GM12891 (cell line): Measurements from ENCODE around the gene PTPRF.

Source experiments
- DNase-seq: peaks from one replicate; pipeline ENCODE4 v3.0.0; 2011; ENCODE audit warnings: low spot score; ENCODE audit not compliant: insufficient read length
- FAIRE-seq: peaks from 2 replicates; lab custom pipeline; 2011; peaks lifted over from hg19 to GRCh38; lab: Jason Lieb, UNC
- PAX5 ChIP-seq: IDR thresholded peaks from 2 replicates; pipeline ENCODE4 v1.6.1; 2011; ENCODE audit warnings: low read length, moderate library complexity, mild to moderate bottlenecking; ENCODE audit not compliant: insufficient read depth, severe bottlenecking
- POLR2A ChIP-seq: IDR thresholded peaks from 2 replicates; pipeline ENCODE4 v1.6.1; 2011; ENCODE audit warnings: low read depth, low read length, control low read depth
- POLR2AphosphoS5 ChIP-seq: IDR thresholded peaks from 2 replicates; pipeline ENCODE4 v1.6.1; 2011; ENCODE audit warnings: low read depth, low read length, control low read depth
- POU2F2 ChIP-seq: IDR thresholded peaks from 2 replicates; pipeline ENCODE4 v1.6.1; 2011; ENCODE audit warnings: low read depth, mild to moderate bottlenecking, control low read depth, low read length, moderate library complexity
- SPI1 ChIP-seq: IDR thresholded peaks from 2 replicates; pipeline ENCODE4 v1.6.1; 2011; ENCODE audit warnings: low read depth, low read length, control low read depth
- TAF1 ChIP-seq: IDR thresholded peaks from 2 replicates; pipeline ENCODE4 v1.6.1; 2011; ENCODE audit warnings: low read depth, low read length, control low read depth

Gene PTPRF

DNA sequence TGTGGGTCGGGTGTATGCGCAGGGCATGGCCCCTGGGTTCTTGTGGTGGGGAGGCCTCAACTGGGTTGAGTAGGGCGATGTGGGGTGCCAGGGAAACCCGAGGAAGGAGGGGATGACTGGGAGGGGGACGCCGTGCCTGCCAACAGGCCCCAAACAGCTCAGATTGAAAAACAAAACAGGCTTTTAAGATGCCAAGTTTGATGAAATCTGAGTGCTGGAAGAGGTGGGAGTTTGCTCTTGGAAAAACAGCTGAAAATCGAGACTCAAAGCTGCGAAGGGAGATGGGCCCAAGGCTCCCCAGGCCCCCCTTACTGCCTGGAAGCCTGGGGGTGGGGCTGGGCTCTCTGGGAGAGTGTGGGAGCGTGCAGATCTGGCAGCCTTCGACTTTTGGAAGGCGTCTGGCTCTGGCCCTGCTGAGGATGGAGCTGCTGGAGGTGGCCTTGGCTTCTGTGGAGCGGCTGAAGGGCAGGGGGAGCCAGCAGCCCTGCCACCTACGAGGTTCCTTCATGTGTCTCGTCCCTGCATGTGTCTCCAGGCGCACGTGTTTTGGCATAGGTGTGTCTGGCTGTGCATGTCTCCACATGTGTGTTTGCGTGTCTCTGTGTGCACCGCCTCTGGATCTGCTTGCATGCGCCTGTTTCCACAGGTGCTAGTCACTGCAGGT, 33.3 kb downstream of the PTPRF start:
- FAIRE-seq (no peak), DNase-seq (no peak)
- TF ChIP-seq PAX5, result no peak
- TF ChIP-seq TAF1, result no peak
- no peak for TF ChIP-seq POU2F2
- TF ChIP-seq POLR2A, result no peak
- no peak for TF ChIP-seq POLR2AphosphoS5
- TF ChIP-seq SPI1, result no peak

- TF ChIP-seq POLR2A, result no peak
- no peak for TF ChIP-seq POU2F2
- no peak for TF ChIP-seq SPI1
- TF ChIP-seq TAF1, result no peak
- no peak for TF ChIP-seq PAX5
- TF ChIP-seq POLR2AphosphoS5, result no peak
- DNase-seq (no peak), FAIRE-seq (no peak)
Measured at GRCh38 chr1:43564551-43565348, 34.1 kb downstream of the PTPRF start.

GRCh38 chr1:43565600-43566360, 35.1 kb downstream of the PTPRF start:
- DNase-seq (peak; percentile 76), FAIRE-seq (peak; percentile 88)
- TF ChIP-seq SPI1 (no peak), POU2F2 (no peak), PAX5 (no peak), TAF1 (no peak), POLR2AphosphoS5 (no peak), POLR2A (no peak)

GRCh38 chr1:43566382-43567044, 35.8 kb downstream of the PTPRF start:
- TF ChIP-seq TAF1, result no peak
- no peak for TF ChIP-seq PAX5
- no peak for TF ChIP-seq POLR2AphosphoS5
- TF ChIP-seq POU2F2, result no peak
- TF ChIP-seq POLR2A, result no peak
- TF ChIP-seq SPI1, result no peak
- no peak for FAIRE-seq
- DNase-seq, result no peak

GRCh38 chr1:43569175-43569574, 38.5 kb downstream of the PTPRF start:
- DNase-seq (peak; percentile 56), FAIRE-seq (peak; percentile 67)
- TF ChIP-seq POU2F2 (no peak), SPI1 (no peak), POLR2AphosphoS5 (no peak), TAF1 (no peak)

DNA sequence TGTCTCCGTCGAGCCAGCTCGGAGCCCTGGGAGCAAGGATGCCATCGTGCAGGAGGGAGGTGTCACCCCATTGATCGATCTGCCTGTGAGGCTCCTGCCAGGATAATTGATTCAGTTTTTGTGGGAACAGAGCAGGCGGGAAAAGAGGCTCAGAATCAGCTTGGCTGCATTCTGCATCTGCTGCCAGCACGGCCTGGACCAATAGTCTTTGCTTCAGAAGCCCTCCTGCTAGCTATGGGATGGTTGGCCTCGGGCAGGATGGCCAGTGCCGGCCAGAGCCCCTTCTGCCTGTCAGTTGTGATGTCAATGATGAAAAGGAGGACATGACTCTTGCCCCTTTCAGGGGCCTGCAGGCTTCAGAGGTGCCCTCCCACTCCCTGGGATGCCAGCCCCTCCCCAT, 39.6 kb downstream of the PTPRF start:
- FAIRE-seq (no peak), DNase-seq (no peak)
- no peak for TF ChIP-seq TAF1

DNA sequence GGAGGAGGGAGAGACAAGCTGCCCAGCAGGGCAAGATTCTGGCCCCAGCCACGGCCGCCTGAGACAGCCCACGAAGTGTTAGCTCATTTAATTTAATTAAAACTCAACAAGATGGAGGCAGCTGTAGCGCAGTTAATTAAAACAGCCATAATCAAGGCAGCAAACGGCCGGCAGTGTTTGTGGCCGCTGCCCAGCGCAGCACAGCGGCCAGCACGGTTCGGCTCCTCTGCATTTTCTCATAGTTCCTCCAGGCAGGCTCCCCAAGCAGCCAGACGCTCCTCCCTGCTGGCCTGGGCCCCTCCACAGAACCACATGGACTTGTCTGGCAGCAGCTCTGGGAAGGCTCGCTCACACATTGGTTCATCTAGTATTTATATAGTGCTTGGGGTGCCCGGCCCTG, 40.0 kb downstream of the PTPRF start:
- no peak for FAIRE-seq
- no peak for DNase-seq
- TF ChIP-seq SPI1 (no peak), POLR2AphosphoS5 (no peak), TAF1 (no peak), POLR2A (no peak)

DNA sequence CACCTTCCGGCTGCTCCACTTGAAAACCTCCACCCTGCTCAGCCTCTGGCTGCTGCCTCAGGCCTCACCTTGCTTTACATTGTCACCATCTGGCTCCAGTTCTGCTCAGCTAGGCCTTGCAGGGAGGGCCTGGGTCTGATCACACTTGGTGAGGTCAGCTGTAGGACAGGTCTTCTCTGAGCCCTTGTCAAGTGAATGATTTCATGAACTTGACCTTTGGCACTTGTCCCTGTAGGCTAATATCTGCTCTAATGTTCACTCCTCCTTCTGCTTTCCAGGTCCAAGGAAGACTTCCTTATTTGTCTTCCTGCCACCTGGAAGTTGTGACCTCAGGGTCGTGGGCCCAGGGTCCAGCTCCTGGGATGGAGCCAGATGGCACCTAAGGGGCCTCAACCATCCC, 41.4 kb downstream of the PTPRF start:
- DNase-seq, result no peak
- no peak for FAIRE-seq
- TF ChIP-seq TAF1, result no peak

- no peak for DNase-seq
- no peak for FAIRE-seq
Measured at GRCh38 chr1:43572538-43572937, 41.9 kb downstream of the PTPRF start.

More at GRCh38 chr1:43572538-43572937, 41.9 kb downstream of the PTPRF start:
- no peak for TF ChIP-seq POLR2AphosphoS5
- TF ChIP-seq POU2F2, result no peak
- no peak for TF ChIP-seq PAX5
- TF ChIP-seq POLR2A, result no peak
- no peak for TF ChIP-seq TAF1
- TF ChIP-seq SPI1, result no peak
